Measurements from ENCODE around the gene RNF39.

Gene RNF39

GRCh38 chr6:30093951-30094661 is 18.5 kb upstream of the RNF39 start:
- no peak for DNase-seq

- no peak for DNase-seq
These were observed 17.4 kb upstream of the RNF39 start for GRCh38 chr6:30092852-30093543.

DNA sequence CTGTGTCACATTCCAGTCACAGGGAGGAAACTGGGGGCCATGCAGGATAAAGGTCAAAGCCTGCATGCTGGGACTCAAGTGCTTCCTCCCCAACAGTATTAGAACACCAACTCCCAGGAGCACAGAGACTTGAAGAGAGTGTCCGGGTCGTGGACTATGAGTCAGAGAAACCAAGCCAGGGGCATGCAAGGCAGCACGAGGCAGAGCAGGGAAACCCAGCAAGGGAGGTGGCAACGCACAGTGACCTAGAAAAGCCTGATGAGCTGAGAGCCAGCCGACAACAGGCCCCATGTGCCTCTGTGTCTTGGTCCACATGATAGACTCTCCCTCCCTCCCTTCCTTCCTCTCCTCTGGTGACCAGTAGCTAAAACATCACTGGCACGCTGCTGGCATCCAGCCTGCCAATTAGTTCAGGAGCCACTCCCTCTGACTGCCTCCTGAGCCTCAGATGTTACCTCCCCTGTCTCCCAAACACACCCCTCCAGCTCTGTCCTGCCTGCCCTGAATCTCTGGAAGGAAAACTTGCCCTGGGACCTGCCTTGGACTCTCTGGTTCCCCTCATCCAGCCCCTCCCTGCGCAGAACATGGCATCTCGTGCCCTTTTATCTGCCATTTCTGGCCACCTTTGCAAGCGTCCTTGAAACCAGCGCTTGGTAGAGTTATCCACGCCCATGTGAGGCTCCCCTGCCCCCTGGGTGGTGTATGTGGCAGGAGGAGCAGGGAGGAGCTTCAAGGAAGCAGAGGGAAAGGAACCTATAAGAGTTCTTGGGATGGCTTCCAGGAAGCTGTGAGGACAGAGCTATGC is 16.2 kb upstream of the RNF39 start:
- peak in 1 of 3 experiments; percentile 5 for DNase-seq

DNA sequence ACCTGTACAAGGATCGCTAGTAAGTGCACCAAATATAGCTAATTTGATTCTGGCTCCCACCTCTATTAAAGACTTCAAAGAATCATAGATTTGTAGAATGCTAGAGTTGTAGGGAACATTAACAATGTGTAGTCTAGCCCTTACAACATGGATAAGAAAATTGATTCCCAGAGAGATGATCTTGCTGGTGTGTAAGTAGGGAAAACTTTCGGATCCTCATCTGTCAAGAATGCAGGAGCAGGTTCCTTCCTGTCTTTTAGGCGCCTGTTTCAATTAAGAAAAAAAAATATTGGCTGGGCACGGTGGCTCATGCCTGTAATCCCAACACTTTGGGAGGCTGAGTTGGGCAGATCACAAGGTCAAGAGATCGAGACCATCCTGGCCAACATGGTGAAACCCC is 12.3 kb upstream of the RNF39 start:
- DNase-seq = no peak

DNA sequence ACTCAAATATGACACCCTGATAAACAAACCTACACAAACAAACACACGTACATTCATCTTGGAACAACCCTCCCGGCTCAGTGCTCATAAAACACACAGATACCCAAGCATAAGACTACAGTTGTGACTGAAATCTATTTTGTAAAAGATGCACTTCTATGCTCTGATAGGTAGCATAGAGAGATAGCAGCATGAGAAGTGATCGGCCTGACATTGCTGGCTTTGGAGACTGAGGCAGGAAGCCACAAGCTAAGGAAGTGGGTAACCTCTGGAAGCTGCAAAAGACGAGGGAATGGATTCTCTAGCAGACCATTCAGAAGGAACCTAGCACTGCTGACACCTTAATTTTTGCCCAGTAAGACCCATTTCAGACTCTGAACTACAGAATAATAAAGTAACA is 1.6 kb upstream of the RNF39 start:
- DNase-seq = no peak

DNA sequence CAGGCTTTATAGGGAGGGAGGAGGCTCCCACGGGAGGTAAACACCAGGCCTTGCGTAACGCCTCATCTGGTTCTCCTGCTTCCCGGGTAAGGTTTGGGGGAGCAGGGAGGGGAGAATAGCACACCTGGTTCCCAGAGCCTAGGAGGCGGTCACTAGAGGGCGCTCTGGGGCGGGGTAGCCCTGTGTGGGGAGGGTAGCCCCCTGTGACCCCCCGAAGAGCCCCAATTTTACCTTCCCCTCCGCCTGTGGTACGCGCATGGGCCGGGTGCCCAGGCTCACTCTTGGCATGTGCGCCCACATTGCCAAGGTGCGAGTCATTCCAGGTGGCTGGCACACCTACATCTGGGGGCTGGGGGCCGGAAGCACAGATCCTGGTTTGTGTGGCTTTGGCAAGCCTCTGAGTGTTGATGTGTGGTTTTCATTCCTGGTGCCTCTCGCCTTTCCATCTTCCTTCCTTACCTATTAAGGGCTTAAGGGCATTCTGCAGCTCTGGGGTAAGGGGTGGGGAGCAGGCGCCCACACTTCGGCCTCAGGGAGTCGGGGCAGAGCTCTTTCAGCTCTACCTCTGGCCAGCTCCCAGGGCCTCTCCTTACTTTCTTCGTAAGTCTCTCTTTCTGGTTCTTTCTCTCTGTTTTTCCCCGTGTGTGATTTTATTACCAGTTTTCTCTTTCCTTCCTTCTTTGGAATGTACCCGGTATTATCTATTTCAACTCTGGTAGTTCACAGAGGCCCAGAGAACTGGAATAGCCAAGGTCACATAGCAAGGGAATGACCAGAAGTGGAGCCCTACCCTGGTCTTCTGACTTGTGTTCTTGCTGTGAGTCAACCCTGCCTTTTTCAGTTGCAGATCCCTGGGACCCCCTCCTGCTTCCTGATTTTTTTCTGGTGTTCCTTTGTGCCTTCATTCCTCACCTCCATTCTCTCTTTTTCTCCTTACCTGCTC is 492 bp upstream of the RNF39 start:
- no peak for DNase-seq

- no peak for DNase-seq
These were observed 1.1 kb downstream of the RNF39 start for GRCh38 chr6:30074331-30075093.

DNA sequence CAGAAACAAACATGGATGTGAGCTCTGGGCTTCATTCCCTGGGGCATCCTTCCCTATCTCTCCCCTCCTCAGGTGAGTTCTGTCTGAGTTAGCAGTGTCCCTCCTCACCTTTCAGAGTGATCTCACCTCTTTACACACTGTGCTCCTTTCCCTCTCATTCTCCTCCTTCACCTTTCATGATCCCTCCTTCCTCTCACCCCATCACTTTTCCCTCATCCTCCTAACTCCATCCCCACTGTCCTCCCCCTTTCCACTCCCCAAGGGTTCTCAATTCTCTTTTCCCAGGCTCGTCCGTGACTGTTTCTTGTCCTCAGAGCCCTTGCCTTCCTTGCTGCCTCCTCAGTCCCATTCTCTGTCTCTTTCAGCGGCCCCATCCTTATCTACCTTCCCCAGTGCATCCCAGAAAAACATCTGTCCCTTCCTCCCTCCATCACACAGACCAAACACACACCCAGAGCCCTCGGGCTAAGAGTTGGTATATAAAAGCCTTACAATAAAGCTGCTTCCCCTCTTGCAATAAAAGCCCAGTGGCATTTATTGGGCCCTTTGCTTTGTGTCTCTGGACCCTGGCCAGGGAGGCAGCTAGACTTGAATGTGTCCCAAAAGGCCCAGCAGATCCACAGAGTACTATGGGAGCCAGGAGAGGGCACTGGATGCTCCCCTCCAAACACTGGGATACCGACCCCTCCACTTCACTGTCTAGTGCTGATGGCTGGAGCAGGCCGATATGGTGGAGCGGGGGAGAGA is 1.9 kb downstream of the RNF39 start:
- DNase-seq = no peak

GRCh38 chr6:30071858-30072257 is 3.7 kb downstream of the RNF39 start:
- no peak for DNase-seq

GRCh38 chr6:30071081-30071818 is 4.3 kb downstream of the RNF39 start:
- DNase-seq = no peak

GRCh38 chr6:30067460-30068139 is 8.0 kb downstream of the RNF39 start:
- DNase-seq = no peak

DNA sequence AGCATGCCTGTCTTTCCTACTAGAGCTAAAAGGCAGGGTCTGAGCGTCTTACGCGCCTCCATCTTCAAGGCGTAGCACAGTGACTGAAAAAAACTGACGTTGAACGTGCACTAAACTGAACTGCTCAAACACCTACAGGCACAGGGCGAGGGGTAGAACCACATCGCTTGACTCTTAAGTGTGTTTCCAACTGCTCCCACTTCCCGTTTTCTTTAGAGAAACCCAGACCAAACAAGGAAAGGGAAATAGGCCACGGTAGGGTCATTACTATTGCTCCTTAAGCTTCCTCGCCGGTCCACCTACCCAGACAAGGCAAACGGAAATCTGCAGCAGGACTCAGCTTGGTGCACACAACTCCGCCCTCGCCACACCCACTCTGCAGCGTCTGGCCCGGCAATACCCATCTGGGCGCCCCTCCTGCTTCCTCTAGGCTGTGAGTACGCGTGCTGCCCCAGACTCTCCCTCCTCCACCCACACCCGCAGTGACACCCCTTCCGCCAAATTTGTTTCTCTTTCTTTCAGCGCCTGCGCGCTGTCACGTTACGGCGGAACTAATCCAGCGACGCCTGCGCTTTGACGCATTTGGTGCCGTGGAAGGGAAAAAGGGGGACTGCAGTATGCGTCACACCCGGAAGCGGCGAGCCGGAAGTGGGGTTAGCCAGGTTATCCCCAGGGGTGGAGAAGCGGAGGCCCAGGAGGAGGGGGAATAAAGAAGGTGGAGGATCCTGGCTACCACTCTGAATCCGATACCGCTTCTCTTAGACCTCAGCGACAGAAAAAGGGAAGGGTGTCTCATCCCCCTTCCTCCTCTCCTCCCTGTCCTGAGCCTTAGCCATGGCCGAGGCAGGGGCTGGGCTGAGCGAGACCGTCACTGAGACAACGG is 8.8 kb downstream of the RNF39 start, which contains the start of gene PPP1R11:
Gene PPP1R11, plus strand, starts transcription at position 622 of the 883 bp plus-strand sequence. Its CDS starts 213 bp downstream, at position 835.
- DNase-seq = peak; percentile 98 to 100 (median 98)

DNA sequence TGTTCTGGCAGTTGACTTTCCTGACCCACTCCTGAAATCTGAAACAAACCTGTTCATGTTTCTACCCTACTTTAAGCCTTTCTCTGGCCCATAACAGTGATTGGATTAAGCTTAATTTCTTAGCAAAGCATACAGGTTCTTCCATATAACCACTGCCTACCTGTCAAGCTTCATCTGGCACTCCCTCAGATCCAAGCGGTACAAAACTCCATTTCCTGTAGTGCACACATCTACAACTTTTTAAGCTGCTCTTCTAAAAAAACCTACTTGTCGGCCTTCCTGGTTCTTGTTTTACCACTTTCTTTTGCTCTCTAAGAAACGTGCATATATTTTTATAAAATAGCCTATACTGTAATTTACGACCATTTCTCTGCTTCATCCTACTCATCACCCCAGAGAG is 9.5 kb downstream of the RNF39 start:
- no peak for DNase-seq

DNA sequence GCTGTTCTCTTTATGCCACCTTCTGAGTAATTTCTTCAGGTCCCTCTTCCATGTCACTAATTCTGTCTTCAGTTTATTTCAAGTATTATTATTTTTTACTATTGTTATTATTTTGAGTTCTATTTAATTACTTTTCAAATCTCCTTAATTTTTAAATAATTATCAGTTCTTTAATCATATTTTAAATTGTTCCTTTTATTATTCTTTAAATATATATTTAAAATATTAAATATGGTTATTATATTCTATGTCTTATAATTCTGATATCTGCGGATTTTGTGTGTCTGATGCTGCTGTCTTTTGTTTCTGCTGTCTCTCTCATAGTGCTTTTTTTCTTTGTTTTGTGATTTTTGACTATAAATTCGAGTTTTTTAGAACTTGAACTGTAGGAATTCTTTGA is 12.3 kb downstream of the RNF39 start:
- DNase-seq = no peak

- no peak for DNase-seq
These were observed 12.9 kb downstream of the RNF39 start for GRCh38 chr6:30062471-30063178.

- DNase-seq = peak in 2 of 3 experiments; percentile 34 to 44
These were observed 13.6 kb downstream of the RNF39 start for GRCh38 chr6:30061858-30062458.
